H9 (cell line): ENCODE measurements around the gene PRDX2. TPM values are rescaled to one million over a fixed set of nuclear protein-coding genes. Genes with fewer than 3 reads are reported as not detected.

Experiments used
- DNase-seq: peaks from one replicate; pipeline ENCODE4 v3.0.0-alpha.2; 2017
- H2AFZ ChIP-seq: one replicate; pipeline ENCODE4 v1.6.1; 2013; ENCODE audit warnings: mild to moderate bottlenecking, low read length, control low read depth, moderate library complexity
- H2AK5ac ChIP-seq: 2 replicates; pipeline ENCODE4 v1.6.1; 2013; ENCODE audit warnings: low read length, control low read depth, mixed read lengths; ENCODE audit not compliant: insufficient read length
- H2BK120ac ChIP-seq: one replicate; pipeline ENCODE4 v1.6.1; 2013; ENCODE audit warnings: low read depth, mild to moderate bottlenecking, low read length, control low read depth, inconsistent platforms; ENCODE audit not compliant: poor library complexity, severe bottlenecking
- H2BK12ac ChIP-seq: 2 replicates; pipeline ENCODE4 v1.6.1; 2013; ENCODE audit warnings: low read length, control low read depth, mixed read lengths, low read depth; ENCODE audit not compliant: insufficient read length
- H2BK15ac ChIP-seq: 2 replicates; pipeline ENCODE4 v1.6.1; 2013; ENCODE audit warnings: low read depth, low read length, control low read depth
- H2BK20ac ChIP-seq: one replicate; pipeline ENCODE4 v1.6.1; 2013; ENCODE audit warnings: low read depth, mild to moderate bottlenecking, low read length, control low read depth, inconsistent platforms; ENCODE audit not compliant: poor library complexity, severe bottlenecking
- H2BK5ac ChIP-seq: 2 replicates; pipeline ENCODE4 v1.6.1; 2013; ENCODE audit warnings: low read length, control low read depth, mixed read lengths; ENCODE audit not compliant: insufficient read length
- H3K14ac ChIP-seq: 2 replicates; pipeline ENCODE4 v1.6.1; 2013; ENCODE audit warnings: low read length, control low read depth; ENCODE audit not compliant: insufficient read depth
- H3K18ac ChIP-seq: 2 replicates; pipeline ENCODE4 v1.6.1; 2013; ENCODE audit warnings: low read depth, mild to moderate bottlenecking, mixed read lengths, low read length, control low read depth; ENCODE audit not compliant: insufficient read length
- H3K23ac ChIP-seq: 2 replicates; pipeline ENCODE4 v1.6.1; 2013; ENCODE audit warnings: low read length, control low read depth, mixed read lengths, low read depth; ENCODE audit not compliant: insufficient read length
- H3K23me2 ChIP-seq: 2 replicates; pipeline ENCODE4 v1.6.1; 2013; ENCODE audit warnings: low read depth, mild to moderate bottlenecking, mixed read lengths, low read length, control low read depth; ENCODE audit not compliant: insufficient read length, poor library complexity, severe bottlenecking
- H3K27ac ChIP-seq: 2 replicates; pipeline ENCODE4 v1.5.1; 2013; ENCODE audit warnings: low read length, control low read depth, mixed read lengths, low read depth; ENCODE audit not compliant: insufficient read length
- H3K27me3 ChIP-seq: 2 replicates; pipeline ENCODE4 v1.6.1; 2013; ENCODE audit warnings: low read length, control low read depth, inconsistent platforms; ENCODE audit not compliant: insufficient read depth
- H3K4ac ChIP-seq: 2 replicates; pipeline ENCODE4 v1.6.1; 2013; ENCODE audit warnings: low read depth, mild to moderate bottlenecking, control low read depth, inconsistent platforms, low read length, moderate library complexity
- H3K4me1 ChIP-seq: 2 replicates; pipeline ENCODE4 v1.6.1; 2013; ENCODE audit warnings: low read length, control low read depth, inconsistent platforms; ENCODE audit not compliant: insufficient read depth
- H3K4me2 ChIP-seq: 2 replicates; pipeline ENCODE4 v1.6.1; 2013; ENCODE audit warnings: low read length, control low read depth, mixed read lengths; ENCODE audit not compliant: insufficient read length, insufficient read depth
- H3K56ac ChIP-seq: 2 replicates; pipeline ENCODE4 v1.6.1; 2013; ENCODE audit warnings: low read depth, mild to moderate bottlenecking, mixed read lengths, low read length, control low read depth; ENCODE audit not compliant: insufficient read length
- H3K79me1 ChIP-seq: 2 replicates; pipeline ENCODE4 v1.6.1; 2013; ENCODE audit warnings: low read depth, mild to moderate bottlenecking, moderate library complexity, low read length, control low read depth, inconsistent platforms; ENCODE audit not compliant: insufficient read depth, poor library complexity, severe bottlenecking
- H3K79me2 ChIP-seq: 2 replicates; pipeline ENCODE4 v1.6.1; 2013; ENCODE audit warnings: low read length, control low read depth, inconsistent platforms; ENCODE audit not compliant: insufficient read depth
- H3K9ac ChIP-seq: 2 replicates; pipeline ENCODE4 v1.6.1; 2013; ENCODE audit warnings: low read length, control low read depth, mixed read lengths; ENCODE audit not compliant: insufficient read length; ENCODE audit errors: extremely low read depth
- H3K9me3 ChIP-seq: one replicate; pipeline ENCODE4 v1.6.1; 2013; ENCODE audit warnings: low read depth, low read length, inconsistent platforms; ENCODE audit not compliant: control insufficient read depth
- H3T11ph ChIP-seq: one replicate; pipeline ENCODE4 v1.6.1; 2013; ENCODE audit warnings: mild to moderate bottlenecking, low read length, control low read depth, inconsistent platforms
- H4K20me1 ChIP-seq: one replicate; pipeline ENCODE4 v1.6.1; 2013; ENCODE audit not compliant: control insufficient read depth, insufficient read length, insufficient read depth
- H4K5ac ChIP-seq: 2 replicates; pipeline ENCODE4 v1.6.1; 2013; ENCODE audit warnings: low read depth, mild to moderate bottlenecking, mixed read lengths, low read length, control low read depth; ENCODE audit not compliant: insufficient read length
- H4K8ac ChIP-seq: replicated peaks from 2 replicates; pipeline ENCODE4 v1.6.1; 2013; ENCODE audit warnings: low read length, control low read depth, mixed read lengths, low read depth; ENCODE audit not compliant: insufficient read length
- H4K91ac ChIP-seq: 2 replicates; pipeline ENCODE4 v1.6.1; 2013; ENCODE audit warnings: low read depth, mild to moderate bottlenecking, moderate library complexity, mixed read lengths, low read length, control low read depth; ENCODE audit not compliant: insufficient read length
- H3K27ac Mint-ChIP-seq, 3 experiments: 2 replicates in 2 of 3; 3 replicates in 1 of 3; pipeline ENCODE4 v1.8.0; 2020 to 2021; ENCODE audit warnings: mixed read lengths in 3 of 3, mild to moderate bottlenecking in 1 of 3, moderate library complexity in 1 of 3
- H3K27me3 Mint-ChIP-seq: 2 replicates; pipeline ENCODE4 v1.8.0; 2021; ENCODE audit warnings: low read depth, mild to moderate bottlenecking, moderate library complexity, mixed read lengths
- H3K36me3 Mint-ChIP-seq, 3 experiments: 2 replicates in 2 of 3; 3 replicates in 1 of 3; pipeline ENCODE4 v1.8.0; 2020 to 2021; ENCODE audit warnings: low read depth in 3 of 3, mixed read lengths in 3 of 3; ENCODE audit not compliant: insufficient read depth in 1 of 3
- H3K4me1 Mint-ChIP-seq, 2 experiments: 2 replicates each; pipeline ENCODE4 v1.8.0; 2020; ENCODE audit warnings: mixed read lengths in 2 of 2
- H3K4me3 Mint-ChIP-seq, 2 experiments: 2 replicates in 1 of 2; 3 replicates in 1 of 2; pipeline ENCODE4 v1.8.0; 2020 to 2021; ENCODE audit warnings: mild to moderate bottlenecking in 2 of 2, mixed read lengths in 2 of 2, moderate library complexity in 1 of 2
- H3K9me3 Mint-ChIP-seq, 2 experiments: 2 replicates in 1 of 2; 3 replicates in 1 of 2; pipeline ENCODE4 v1.8.0; 2020; ENCODE audit warnings: mild to moderate bottlenecking in 2 of 2, mixed read lengths in 2 of 2, moderate library complexity in 1 of 2
- CTCF ChIP-seq: fragments of 200-600 bp; sonication (generic); conservative IDR thresholded peaks from 3 replicates; pipeline ENCODE4 v1.8.0; 2021; ENCODE audit warnings: antibody characterized with exemption, mild to moderate bottlenecking
- WGBS: extraction: QIAGEN DNeasy Blood & Tissue Kit; methylation state at CpG from one replicate; pipeline ENCODE4 v1.1.7; 2013; ENCODE audit warnings: missing lambda C conversion rate, low lambda C conversion rate, mixed read lengths; ENCODE audit not compliant: insufficient read length; ENCODE audit errors: extremely low coverage; 5-methylcytosine and 5-hydroxymethylcytosine counted together
- total RNA-seq: library from RNA; stranded (reverse); gene quantifications from 2 replicates; pipeline ENCODE4 v1.2.1, GENCODE V29; 2021

Gene PRDX2
- total RNA-seq, 1 experiment from 2014 or later: 468 TPM

DNA sequence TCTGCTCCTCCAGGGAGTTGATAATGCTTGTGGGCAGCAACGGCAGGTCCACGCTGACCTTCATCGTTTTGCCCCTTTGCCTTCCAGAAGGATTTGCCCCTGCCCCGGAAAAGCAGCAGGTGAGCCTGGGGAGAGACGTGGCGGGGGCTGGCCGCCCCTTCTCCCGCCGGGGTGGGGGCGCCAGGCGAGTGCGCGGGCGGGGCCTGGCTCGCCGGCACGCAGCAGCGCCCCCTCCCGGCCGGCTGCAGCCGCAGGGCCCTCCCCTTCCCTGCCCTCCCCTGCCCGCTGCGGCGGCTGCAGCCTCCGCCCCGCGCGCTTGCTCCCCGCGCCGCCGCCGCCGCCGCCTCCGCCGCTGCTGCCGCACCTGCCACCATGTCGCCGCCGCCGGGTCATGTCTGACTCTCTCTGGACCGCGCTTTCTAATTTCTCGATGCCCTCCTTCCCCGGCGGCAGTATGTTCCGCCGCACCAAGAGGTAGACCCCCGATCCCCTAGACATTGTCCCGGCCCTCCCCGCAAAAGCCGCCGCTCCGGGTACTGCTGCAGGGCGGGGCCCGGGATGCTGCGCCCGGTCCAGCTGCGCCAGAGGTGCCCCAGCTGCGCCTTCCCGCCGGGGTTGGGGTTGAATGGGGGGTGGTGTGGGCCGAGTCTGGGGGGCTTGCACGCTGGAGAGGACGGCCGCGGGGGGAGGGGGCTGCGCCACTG lies 36.7 kb upstream of the PRDX2 start, which contains the start of gene MAST1:
MAST1 (plus strand) TSS at position 334 of the 704 bp plus-strand sequence; CDS start at position 392, 58 bp downstream.
- Histone ChIP-seq H3K4ac (no peak within 1 kb of the TSS), H2AFZ (no peak within 1 kb of the TSS), H4K5ac (no peak within 1 kb of the TSS), H2AK5ac (no peak within 1 kb of the TSS), H2BK20ac (no peak within 1 kb of the TSS), H4K91ac (no peak within 1 kb of the TSS), H2BK12ac (no peak within 1 kb of the TSS), H3K79me2 (no peaks in the 10 kb centered on the region), H3K27ac (no peak within 1 kb of the TSS), H3K9me3 (no peaks in the 10 kb centered on the region), H3K23ac (no peak within 1 kb of the TSS), H2BK15ac (no peak within 1 kb of the TSS), H3K27me3 (peaks cover 3% of the 10 kb centered on the region; the same call in 1 of the 2 replicates), H2BK120ac (no peak within 1 kb of the TSS), H3K9ac (no peak within 1 kb of the TSS), H3K18ac (no peak within 1 kb of the TSS), H2BK5ac (no peak within 1 kb of the TSS), H3K14ac (0 out of 2 replicates have a peak within 1 kb of the TSS, but pooled peaks have one; percentile 41), H3K79me1 (no peaks in the 10 kb centered on the region), H3K4me1 (peaks cover 2% of the 10 kb centered on the region; the same call in 1 of the 2 replicates), H4K20me1 (no peaks in the 10 kb centered on the region), H3K23me2 (peaks cover 10% of the 10 kb centered on the region), H3K4me2 (peak within 1 kb of the TSS; percentile 52), H3K56ac (no peak within 1 kb of the TSS), H4K8ac (no peak within 1 kb of the TSS), H3T11ph (no peak within 1 kb of the TSS)
- Mint-ChIP-seq H3K27me3 (peaks cover 26% of the 10 kb centered on the region), H3K4me1 (peaks cover 43 to 44% of the 10 kb centered on the region in 2 experiments), H3K4me3 (peak within 1 kb of the TSS; percentile 81 to 91), H3K27ac (peak within 1 kb of the TSS in 2 of 3 experiments; percentile 36 to 40; a peak in 2 of 7 replicates), H3K9me3 (no peaks in the 10 kb centered on the region; a peak in 1 of 5 replicates), H3K36me3 (peaks cover 0 to 8% (median 8%) of the 10 kb centered on the region in 3 experiments; a peak in 6 of 7 replicates)
- whole genome bisulfite sequencing: no CpG with 5 or more reads among the region's 69 CpGs
- peak; percentile 73 for TF ChIP-seq CTCF
- peak; percentile 65 for DNase-seq
